Mammary epithelial cell (primary cell): ENCODE results near the gene TRAPPC14.
"Not testable (repeated sequence)": the region's sequence is repeated elsewhere in the genome, so short reads cannot be mapped to it uniquely, and the experiment has no call there.

ENCODE experiments used
- EZH2 ChIP-seq: IDR thresholded peaks from 2 replicates; pipeline ENCODE4 v1.6.1; 2012; ENCODE audit warnings: low read length, inconsistent platforms, borderline replicate concordance
- TF ChIP-seq, protein P1 (sequence below), 2 donors: IDR thresholded peaks in 1 of 2; conservative IDR thresholded peaks in 1 of 2; 2 replicates each; pipeline ENCODE4 v1.5.1; 2011 to 2012; ENCODE audit warnings: inconsistent platforms in 2 of 2, low read length in 2 of 2, mild to moderate bottlenecking in 2 of 2, control low read depth in 1 of 2, low read depth in 1 of 2; ENCODE audit not compliant: insufficient read depth in 1 of 2; ENCODE audit errors: extremely low read depth in 1 of 2

DNA sequence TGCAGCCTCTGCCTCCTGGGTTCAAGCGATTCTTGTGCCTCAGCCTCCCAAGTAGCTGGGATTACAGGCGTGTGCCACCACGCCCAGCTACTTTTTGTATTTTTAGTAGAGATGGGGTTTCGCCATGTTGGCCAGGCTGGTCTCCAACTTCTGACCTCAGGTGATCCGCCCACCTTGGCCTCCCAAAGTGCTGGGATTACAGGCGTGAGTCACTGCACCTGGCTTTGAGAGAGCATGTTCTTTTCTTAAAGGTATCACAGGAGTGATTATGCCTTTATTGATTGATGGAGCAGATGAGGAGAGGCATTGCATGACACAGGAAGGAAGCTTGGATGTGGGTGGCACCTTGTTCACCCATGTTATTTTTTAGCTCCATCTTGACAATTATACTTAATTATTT, 24.6 kb upstream of the TRAPPC14 start:
- TF ChIP-seq, protein P1, sequence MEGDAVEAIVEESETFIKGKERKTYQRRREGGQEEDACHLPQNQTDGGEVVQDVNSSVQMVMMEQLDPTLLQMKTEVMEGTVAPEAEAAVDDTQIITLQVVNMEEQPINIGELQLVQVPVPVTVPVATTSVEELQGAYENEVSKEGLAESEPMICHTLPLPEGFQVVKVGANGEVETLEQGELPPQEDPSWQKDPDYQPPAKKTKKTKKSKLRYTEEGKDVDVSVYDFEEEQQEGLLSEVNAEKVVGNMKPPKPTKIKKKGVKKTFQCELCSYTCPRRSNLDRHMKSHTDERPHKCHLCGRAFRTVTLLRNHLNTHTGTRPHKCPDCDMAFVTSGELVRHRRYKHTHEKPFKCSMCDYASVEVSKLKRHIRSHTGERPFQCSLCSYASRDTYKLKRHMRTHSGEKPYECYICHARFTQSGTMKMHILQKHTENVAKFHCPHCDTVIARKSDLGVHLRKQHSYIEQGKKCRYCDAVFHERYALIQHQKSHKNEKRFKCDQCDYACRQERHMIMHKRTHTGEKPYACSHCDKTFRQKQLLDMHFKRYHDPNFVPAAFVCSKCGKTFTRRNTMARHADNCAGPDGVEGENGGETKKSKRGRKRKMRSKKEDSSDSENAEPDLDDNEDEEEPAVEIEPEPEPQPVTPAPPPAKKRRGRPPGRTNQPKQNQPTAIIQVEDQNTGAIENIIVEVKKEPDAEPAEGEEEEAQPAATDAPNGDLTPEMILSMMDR (conservative IDR thresholded peaks at IDR 0.05 in 1 of 2, IDR thresholded peaks at IDR 0.05 in 1 of 2; ENCODE audit: extremely low read depth in 1 of 2, insufficient read depth in 1 of 2, low read depth in 1 of 2, low read length in 2 of 2) = not testable (repeated sequence)
- not testable (repeated sequence) for TF ChIP-seq EZH2
